OCI-LY1 (cell line): ENCODE results near the gene SLC28A1.

Experiments
- H2AFZ ChIP-seq: fragments of 200-600 bp; sonication (generic), shearing (Covaris generic); 2 replicates; pipeline ENCODE4 v1.6.0; 2014; ENCODE audit warnings: antibody characterized with exemption, mild to moderate bottlenecking, low read length
- H3F3A ChIP-seq: fragments of 200-600 bp; sonication (generic), shearing (Covaris generic); 2 replicates; pipeline ENCODE4 v1.6.0; 2014; ENCODE audit warnings: mild to moderate bottlenecking, antibody characterized with exemption, low read length, moderate library complexity; ENCODE audit not compliant: insufficient read depth
- H3K27ac ChIP-seq: fragments of 200-600 bp; sonication (generic); 2 replicates; pipeline ENCODE4 v1.5.1; 2014; ENCODE audit warnings: low read length, mixed run types, mild to moderate bottlenecking, low read depth; ENCODE audit not compliant: poor library complexity, severe bottlenecking
- H3K27me3 ChIP-seq: fragments of 200-600 bp; sonication (generic); 2 replicates; pipeline ENCODE4 v1.6.0; 2014; ENCODE audit warnings: antibody characterized with exemption, mild to moderate bottlenecking, low read length, moderate library complexity; ENCODE audit not compliant: insufficient read depth
- H3K36me3 ChIP-seq: fragments of 200-600 bp; sonication (generic); 2 replicates; pipeline ENCODE4 v1.6.1; 2014; ENCODE audit warnings: mild to moderate bottlenecking, antibody characterized with exemption, low read length, moderate library complexity, mixed read lengths; ENCODE audit not compliant: insufficient read depth
- H3K4me1 ChIP-seq: fragments of 200-600 bp; sonication (generic); 2 replicates; pipeline ENCODE4 v1.5.1; 2014; ENCODE audit warnings: mild to moderate bottlenecking, low read length, moderate library complexity; ENCODE audit not compliant: insufficient read depth, severe bottlenecking
- H3K4me2 ChIP-seq: fragments of 200-600 bp; sonication (generic), shearing (Covaris generic); 2 replicates; pipeline ENCODE4 v1.6.1; 2014; ENCODE audit warnings: low read length
- H3K4me3 ChIP-seq: fragments of 200-600 bp; sonication (generic); 2 replicates; pipeline ENCODE4 v1.5.1; 2014; ENCODE audit warnings: low read length, low read depth, mild to moderate bottlenecking, mixed read lengths; ENCODE audit not compliant: poor library complexity, severe bottlenecking
- H3K79me2 ChIP-seq: fragments of 200-600 bp; shearing (Covaris generic); 2 replicates; pipeline ENCODE4 v1.6.1; 2016; ENCODE audit warnings: mixed run types, low read length, mixed read lengths; ENCODE audit not compliant: insufficient read depth
- H3K9ac ChIP-seq: fragments of 200-600 bp; sonication (generic), shearing (Covaris generic); 2 replicates; pipeline ENCODE4 v1.6.1; 2014; ENCODE audit warnings: mild to moderate bottlenecking, low read length, mixed read lengths
- H3K9me2 ChIP-seq: fragments of 200-600 bp; sonication (generic), shearing (Covaris generic); 2 replicates; pipeline ENCODE4 v1.6.1; 2014; ENCODE audit warnings: low read depth, mild to moderate bottlenecking, low read length, mixed read lengths
- H3K9me3 ChIP-seq: fragments of 200-600 bp; shearing (Covaris generic); 2 replicates; pipeline ENCODE4 v1.6.1; 2014; ENCODE audit warnings: low read length, mixed read lengths
- H4K20me1 ChIP-seq: fragments of 200-600 bp; sonication (generic), shearing (Covaris generic); 2 replicates; pipeline ENCODE4 v1.6.0; 2016; ENCODE audit warnings: mild to moderate bottlenecking, low read length; ENCODE audit not compliant: insufficient read depth
- EZH2 ChIP-seq: fragments of 200-600 bp; sonication (generic), shearing (Covaris generic); IDR thresholded peaks from 2 replicates; pipeline ENCODE4 v1.8.0; 2017; ENCODE audit warnings: borderline replicate concordance, mixed run types, mild to moderate bottlenecking, antibody characterized with exemption, low read length, moderate library complexity, mixed read lengths
- TF ChIP-seq, protein P1 (sequence below): fragments of 200-600 bp; sonication (generic), shearing (Covaris generic); IDR thresholded peaks from 2 replicates; pipeline ENCODE4 v1.5.1; 2017; ENCODE audit warnings: mild to moderate bottlenecking, antibody characterized with exemption, low read length, moderate library complexity, mixed read lengths

Gene SLC28A1

DNA sequence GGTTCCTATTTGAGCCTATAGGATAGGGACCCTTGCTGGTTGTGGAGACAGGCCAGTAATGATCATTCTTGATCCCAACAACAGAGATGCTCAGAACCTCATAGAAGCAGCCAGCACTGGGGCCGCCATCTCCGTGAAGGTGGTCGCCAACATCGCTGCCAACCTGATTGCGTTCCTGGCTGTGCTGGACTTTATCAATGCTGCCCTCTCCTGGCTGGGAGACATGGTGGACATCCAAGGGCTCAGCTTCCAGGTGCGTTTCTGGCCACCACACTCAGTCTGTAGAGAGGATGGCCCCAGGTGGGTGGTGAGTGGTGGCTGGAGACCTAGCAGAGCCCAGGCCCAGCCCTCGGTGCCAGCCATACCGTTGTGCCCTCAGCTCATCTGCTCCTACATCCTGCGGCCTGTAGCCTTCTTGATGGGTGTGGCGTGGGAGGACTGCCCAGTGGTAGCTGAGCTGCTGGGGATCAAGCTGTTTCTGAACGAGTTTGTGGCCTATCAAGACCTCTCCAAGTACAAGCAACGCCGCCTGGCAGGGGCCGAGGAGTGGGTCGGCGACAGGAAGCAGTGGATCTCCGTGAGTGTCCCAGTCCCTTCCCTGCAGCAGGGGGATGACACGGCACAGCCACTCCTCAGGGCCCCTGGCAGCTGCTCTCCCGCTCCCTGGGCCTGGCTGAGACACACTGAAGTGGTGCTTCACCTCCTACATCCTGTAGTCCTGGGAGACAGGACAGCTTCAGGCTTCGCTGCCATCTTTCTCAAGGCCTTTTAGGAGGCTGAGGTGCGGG, 50.7 kb downstream of the SLC28A1 start:
- H3K4me2 ChIP-seq: no peak overlapping the region
- no peaks in the 10 kb centered on the region for H3K27me3 ChIP-seq
- no peaks in the 10 kb centered on the region for H3K9me2 ChIP-seq
- H3K27ac ChIP-seq: no peak overlapping the region
- TF ChIP-seq EZH2: no peak
- TF ChIP-seq, protein P1, sequence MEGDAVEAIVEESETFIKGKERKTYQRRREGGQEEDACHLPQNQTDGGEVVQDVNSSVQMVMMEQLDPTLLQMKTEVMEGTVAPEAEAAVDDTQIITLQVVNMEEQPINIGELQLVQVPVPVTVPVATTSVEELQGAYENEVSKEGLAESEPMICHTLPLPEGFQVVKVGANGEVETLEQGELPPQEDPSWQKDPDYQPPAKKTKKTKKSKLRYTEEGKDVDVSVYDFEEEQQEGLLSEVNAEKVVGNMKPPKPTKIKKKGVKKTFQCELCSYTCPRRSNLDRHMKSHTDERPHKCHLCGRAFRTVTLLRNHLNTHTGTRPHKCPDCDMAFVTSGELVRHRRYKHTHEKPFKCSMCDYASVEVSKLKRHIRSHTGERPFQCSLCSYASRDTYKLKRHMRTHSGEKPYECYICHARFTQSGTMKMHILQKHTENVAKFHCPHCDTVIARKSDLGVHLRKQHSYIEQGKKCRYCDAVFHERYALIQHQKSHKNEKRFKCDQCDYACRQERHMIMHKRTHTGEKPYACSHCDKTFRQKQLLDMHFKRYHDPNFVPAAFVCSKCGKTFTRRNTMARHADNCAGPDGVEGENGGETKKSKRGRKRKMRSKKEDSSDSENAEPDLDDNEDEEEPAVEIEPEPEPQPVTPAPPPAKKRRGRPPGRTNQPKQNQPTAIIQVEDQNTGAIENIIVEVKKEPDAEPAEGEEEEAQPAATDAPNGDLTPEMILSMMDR: no peak
- no peaks in the 10 kb centered on the region for H3K36me3 ChIP-seq
- no peaks in the 10 kb centered on the region for H3F3A ChIP-seq
- no peaks in the 10 kb centered on the region for H3K9me3 ChIP-seq
- no peaks in the 10 kb centered on the region for H3K79me2 ChIP-seq
- H3K9ac ChIP-seq: no peak overlapping the region
- H3K4me3 ChIP-seq: no peak overlapping the region
- no peak overlapping the region for H2AFZ ChIP-seq
- H4K20me1 ChIP-seq: no peaks in the 10 kb centered on the region
- H3K4me1 ChIP-seq: no peaks in the 10 kb centered on the region

DNA sequence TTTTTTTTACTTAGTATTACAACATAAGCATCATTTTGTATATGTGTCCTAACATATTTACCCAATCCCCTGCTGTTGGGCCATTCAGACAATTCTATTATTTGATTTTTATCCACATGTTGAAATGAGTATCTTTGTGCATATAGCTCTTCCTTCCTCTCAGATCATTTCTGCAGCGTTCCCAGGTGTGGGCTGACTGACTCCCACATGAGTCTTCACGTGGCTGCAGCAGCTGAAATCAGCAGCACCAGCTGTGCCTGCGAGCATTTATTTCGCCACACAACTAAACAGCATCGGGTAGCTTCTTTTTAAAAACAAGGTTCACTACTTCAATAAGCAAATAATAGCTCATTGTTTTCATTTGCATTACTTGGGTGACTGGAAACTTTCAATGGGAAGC, 52.7 kb downstream of the SLC28A1 start:
- H3K9me2 ChIP-seq: no peaks in the 10 kb centered on the region
- no peaks in the 10 kb centered on the region for H3K9me3 ChIP-seq
- H4K20me1 ChIP-seq: no peaks in the 10 kb centered on the region
- H3K4me3 ChIP-seq: no peak overlapping the region
- no peaks in the 10 kb centered on the region for H3K79me2 ChIP-seq
- H3K4me2 ChIP-seq: no peak overlapping the region
- H3K27ac ChIP-seq: no peak overlapping the region
- no peak overlapping the region for H3K9ac ChIP-seq
- TF ChIP-seq, protein P1: no peak
- no peak for TF ChIP-seq EZH2
- no peak overlapping the region for H2AFZ ChIP-seq
- H3K36me3 ChIP-seq: no peaks in the 10 kb centered on the region
- H3F3A ChIP-seq: no peaks in the 10 kb centered on the region
- no peaks in the 10 kb centered on the region for H3K4me1 ChIP-seq
- no peaks in the 10 kb centered on the region for H3K27me3 ChIP-seq

DNA sequence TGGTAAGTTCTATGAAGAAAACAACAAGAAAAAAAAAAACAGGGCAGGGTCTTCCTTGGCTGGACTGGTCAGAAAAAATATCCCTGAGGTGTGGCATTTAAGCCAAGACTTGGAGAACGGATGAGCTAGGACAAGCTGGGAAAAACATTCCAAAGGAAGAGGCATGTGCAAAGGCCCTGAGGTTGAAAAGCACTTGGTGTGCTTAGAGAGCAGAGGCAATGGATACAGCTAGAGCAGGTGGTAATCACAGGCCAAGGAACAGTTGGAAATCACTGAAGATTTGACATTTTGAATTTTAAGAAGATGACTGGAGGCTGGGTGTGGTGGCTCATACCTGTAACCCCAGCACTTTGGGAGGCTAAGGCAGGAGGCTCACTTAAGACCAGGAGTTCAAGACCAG, 54.3 kb downstream of the SLC28A1 start:
- Histone ChIP-seq H3K36me3 (no peaks in the 10 kb centered on the region), H3F3A (no peaks in the 10 kb centered on the region), H3K9me2 (no peaks in the 10 kb centered on the region), H3K9me3 (no peaks in the 10 kb centered on the region), H3K27me3 (no peaks in the 10 kb centered on the region), H3K79me2 (no peaks in the 10 kb centered on the region), H3K9ac (no peak overlapping the region), H3K4me3 (no peak overlapping the region), H3K4me1 (no peaks in the 10 kb centered on the region), H2AFZ (no peak overlapping the region), H3K4me2 (no peak overlapping the region), H4K20me1 (no peaks in the 10 kb centered on the region), H3K27ac (no peak overlapping the region)
- TF ChIP-seq, protein P1: no peak
- no peak for TF ChIP-seq EZH2
